SK-N-SH treated with all-trans-retinoic acid at 6 μM for 48 hours (cell line): ENCODE measurements around the gene GATM.

Experiments
- ATAC-seq: fragments of 200-7000 bp; cut with Tn5 transposase; 3 replicates; pipeline ENCODE4 v1.9.1; 2020; ENCODE audit warnings: mild to moderate bottlenecking, moderate library complexity
- ARNTL ChIP-seq: fragments of 450-650 bp; formaldehyde crosslinking; IDR thresholded peaks from 2 replicates; pipeline ENCODE4 v1.5.0; 2020; ENCODE audit warnings: low read depth, mild to moderate bottlenecking, moderate library complexity, borderline replicate concordance
- BACH2 ChIP-seq: fragments of 250-450 bp; sonication (Bioruptor Pico); IDR thresholded peaks from 2 replicates; pipeline ENCODE4 v1.9.0; 2021; ENCODE audit warnings: mild to moderate bottlenecking, borderline replicate concordance
- CREB5 ChIP-seq: fragments of 250-450 bp; sonication (Bioruptor Pico); IDR thresholded peaks from 2 replicates; pipeline ENCODE4 v1.5.1; 2020; ENCODE audit warnings: low read depth, mild to moderate bottlenecking, moderate library complexity
- CSDC2 ChIP-seq: fragments of 250-450 bp; sonication (Bioruptor Pico); IDR thresholded peaks from 2 replicates; pipeline ENCODE4 v1.5.0; 2020; ENCODE audit warnings: mild to moderate bottlenecking, moderate library complexity
- CSRNP3 ChIP-seq: fragments of 250-450 bp; sonication (Bioruptor Pico); IDR thresholded peaks from 2 replicates; pipeline ENCODE4 v1.5.1; 2021; ENCODE audit warnings: mild to moderate bottlenecking, moderate library complexity
- ESRRG ChIP-seq: fragments of 250-450 bp; sonication (Bioruptor Pico); IDR thresholded peaks from 2 replicates; pipeline ENCODE4 v1.6.1; 2021; ENCODE audit warnings: mild to moderate bottlenecking
- GLIS3 ChIP-seq: fragments of 250-450 bp; sonication (Bioruptor Pico); IDR thresholded peaks from 2 replicates; pipeline ENCODE4 v1.5.0; 2020; ENCODE audit warnings: mild to moderate bottlenecking, moderate library complexity
- PATZ1 ChIP-seq: fragments of 250-450 bp; sonication (Bioruptor Pico); IDR thresholded peaks from 2 replicates; pipeline ENCODE4 v1.8.0; 2020; ENCODE audit warnings: mild to moderate bottlenecking, moderate library complexity, borderline replicate concordance
- POU6F1 ChIP-seq: fragments of 250-450 bp; sonication (Bioruptor Pico); IDR thresholded peaks from 2 replicates; pipeline ENCODE4 v1.8.0; 2021; ENCODE audit warnings: low read depth, mild to moderate bottlenecking, moderate library complexity, borderline replicate concordance
- PPARA ChIP-seq: fragments of 250-450 bp; sonication (Bioruptor Pico); IDR thresholded peaks from 2 replicates; pipeline ENCODE4 v1.5.0; 2020; ENCODE audit warnings: mild to moderate bottlenecking, borderline replicate concordance
- RARB ChIP-seq: fragments of 250-450 bp; sonication (Bioruptor Pico); IDR thresholded peaks from 2 replicates; pipeline ENCODE4 v1.8.0; 2021; ENCODE audit warnings: mild to moderate bottlenecking, moderate library complexity
- SNAI2 ChIP-seq: fragments of 250-450 bp; sonication (Bioruptor Pico); IDR thresholded peaks from 2 replicates; pipeline ENCODE4 v1.5.0; 2020; ENCODE audit warnings: mild to moderate bottlenecking, moderate library complexity
- TOX ChIP-seq: fragments of 250-450 bp; sonication (Bioruptor Pico); IDR thresholded peaks from 2 replicates; pipeline ENCODE4 v1.8.0; 2021; ENCODE audit warnings: mild to moderate bottlenecking, moderate library complexity, borderline replicate concordance
- TSHZ2 ChIP-seq: fragments of 250-450 bp; sonication (Bioruptor Pico); IDR thresholded peaks from 2 replicates; pipeline ENCODE4 v1.5.0; 2020; ENCODE audit warnings: mild to moderate bottlenecking, moderate library complexity
- ZC3H10 ChIP-seq: fragments of 250-450 bp; sonication (Bioruptor Pico); IDR thresholded peaks from 2 replicates; pipeline ENCODE4 v1.5.1; 2021; ENCODE audit warnings: mild to moderate bottlenecking, moderate library complexity
- ZFP3 ChIP-seq: fragments of 250-450 bp; sonication (Bioruptor Pico); IDR thresholded peaks from 2 replicates; pipeline ENCODE4 v1.5.0; 2020; ENCODE audit warnings: mild to moderate bottlenecking, moderate library complexity
- ZFP30 ChIP-seq: fragments of 450-650 bp; formaldehyde crosslinking; IDR thresholded peaks from 2 replicates; pipeline ENCODE4 v1.5.0; 2022; ENCODE audit warnings: mild to moderate bottlenecking, moderate library complexity
- ZNF565 ChIP-seq: fragments of 450-650 bp; formaldehyde crosslinking; conservative IDR thresholded peaks from 2 replicates; pipeline ENCODE4 v1.5.0; 2020; ENCODE audit warnings: low read depth, mild to moderate bottlenecking, moderate library complexity
- ZNF70 ChIP-seq: fragments of 450-650 bp; formaldehyde crosslinking; IDR thresholded peaks from 2 replicates; pipeline ENCODE4 v1.5.0; 2020; ENCODE audit warnings: mild to moderate bottlenecking, moderate library complexity
- ZNF8 ChIP-seq: fragments of 450-650 bp; formaldehyde crosslinking; IDR thresholded peaks from 2 replicates; pipeline ENCODE4 v1.5.0; 2020; ENCODE audit warnings: mild to moderate bottlenecking, moderate library complexity

Gene GATM

GRCh38 chr15:45326741-45327140, 51.6 kb downstream of the GATM start:
- TF ChIP-seq CSRNP3 (CRISPR knock-in tag) = no peak
- no peak for TF ChIP-seq ZC3H10
- no peak for TF ChIP-seq PATZ1
- TF ChIP-seq ZFP30 (CRISPR knock-in tag) = no peak
- TF ChIP-seq ESRRG (CRISPR knock-in tag) = no peak
- TF ChIP-seq CSDC2 (CRISPR knock-in tag) = no peak
- no peak for TF ChIP-seq ZNF70 (CRISPR knock-in tag)
- TF ChIP-seq ZFP3 (CRISPR knock-in tag) = no peak
- TF ChIP-seq TOX = no peak
- TF ChIP-seq BACH2 (CRISPR knock-in tag) = no peak
- no peak for TF ChIP-seq POU6F1
- TF ChIP-seq ZNF8 (CRISPR knock-in tag) = no peak
- TF ChIP-seq CREB5 (CRISPR knock-in tag) = no peak
- TF ChIP-seq ZNF565 (CRISPR knock-in tag) = no peak
- TF ChIP-seq TSHZ2 (CRISPR knock-in tag) = no peak
- no peak for TF ChIP-seq SNAI2
- no peak for TF ChIP-seq GLIS3
- TF ChIP-seq ARNTL = no peak
- no peak for TF ChIP-seq PPARA (CRISPR knock-in tag)
- TF ChIP-seq RARB (CRISPR knock-in tag) = no peak
- ATAC-seq = no peak

- no peak for ATAC-seq
- TF ChIP-seq TOX (no peak), PPARA (CRISPR knock-in tag) (no peak), CSDC2 (CRISPR knock-in tag) (no peak), BACH2 (CRISPR knock-in tag) (no peak), ESRRG (CRISPR knock-in tag) (no peak), POU6F1 (no peak), CSRNP3 (CRISPR knock-in tag) (no peak)
These were observed 52.1 kb downstream of the GATM start for GRCh38 chr15:45326280-45326679.
